IMR-90 (cell line): Measurements from ENCODE around the gene TM4SF5. TPM values are rescaled to one million over a fixed set of nuclear protein-coding genes. Genes with fewer than 3 reads are reported as not detected.

ENCODE experiments used
- ATAC-seq: fragments of 200-7000 bp; cut with Tn5 transposase; 2 replicates; pipeline ENCODE4 v1.9.1; 2020; ENCODE audit warnings: low read depth, mild to moderate bottlenecking, moderate library complexity
- BruUV-seq: library from RNA; stranded (reverse); fragments of 400-500 nt; replicated peaks from 2 replicates; lab custom pipeline; 2021; lab: Mats Ljungman, UMichigan
- CTCF ChIA-PET: fragments of 300-600 bp; formaldehyde crosslinking; extraction: SDS; loops from one replicate; lab custom pipeline; 2021; ENCODE audit warnings: antibody characterized with exemption; lab: Yijun Ruan, JAX
- POLR2A ChIA-PET: fragments of 300-600 bp; sonication (Branson Sonifier 250); formaldehyde crosslinking; loops from one replicate; lab custom pipeline; 2022; ENCODE audit warnings: antibody characterized with exemption; ENCODE audit not compliant: unreplicated experiment; lab: Charles Lee
- DNase-seq: peaks from one replicate; pipeline ENCODE4 v3.0.0; 2013
- H2AFZ ChIP-seq: replicated peaks from 2 replicates; pipeline ENCODE3; 2013; ENCODE audit warnings: low read length, mild to moderate bottlenecking; ENCODE audit not compliant: poor library complexity
- H2AK5ac ChIP-seq: 2 replicates; pipeline ENCODE4 v1.6.1; 2013; ENCODE audit warnings: low read depth, low read length, inconsistent platforms
- H2AK9ac ChIP-seq: replicated peaks from 2 replicates; pipeline ENCODE3; 2013; ENCODE audit warnings: mild to moderate bottlenecking, low read depth, low read length, moderate library complexity; ENCODE audit not compliant: poor library complexity
- H2BK120ac ChIP-seq: 2 replicates; pipeline ENCODE4 v1.6.1; 2013; ENCODE audit warnings: low read depth, low read length, inconsistent platforms
- H2BK15ac ChIP-seq: 3 replicates; pipeline ENCODE4 v1.6.1; 2013; ENCODE audit warnings: low read depth, low read length, inconsistent platforms
- H2BK20ac ChIP-seq: 2 replicates; pipeline ENCODE4 v1.6.1; 2013; ENCODE audit warnings: low read depth, mild to moderate bottlenecking, inconsistent platforms, low read length, moderate library complexity
- H2BK5ac ChIP-seq: 2 replicates; pipeline ENCODE4 v1.6.1; 2013; ENCODE audit warnings: mild to moderate bottlenecking, low read depth, low read length, inconsistent platforms; ENCODE audit not compliant: poor library complexity, severe bottlenecking
- H3K14ac ChIP-seq: replicated peaks from 2 replicates; pipeline ENCODE4 v1.6.1; 2013; ENCODE audit warnings: low read depth, low read length, inconsistent platforms
- H3K18ac ChIP-seq: 2 replicates; pipeline ENCODE4 v1.6.1; 2013; ENCODE audit warnings: low read depth, low read length, control low read depth
- H3K23ac ChIP-seq: 2 replicates; pipeline ENCODE4 v1.6.1; 2013; ENCODE audit warnings: low read depth, low read length, inconsistent platforms
- H3K27ac ChIP-seq: 2 replicates; pipeline ENCODE4 v1.5.1; 2013; ENCODE audit warnings: mild to moderate bottlenecking, control low read depth, low read length; ENCODE audit not compliant: insufficient read depth
- H3K27me3 ChIP-seq: 2 replicates; pipeline ENCODE4 v1.6.1; 2013; ENCODE audit warnings: low read length; ENCODE audit not compliant: control insufficient read depth, insufficient read depth
- H3K36me3 ChIP-seq: 2 replicates; pipeline ENCODE4 v1.6.1; 2013; ENCODE audit warnings: low read length, mixed read lengths; ENCODE audit not compliant: control insufficient read depth, insufficient read depth
- H3K4ac ChIP-seq: 2 replicates; pipeline ENCODE4 v1.6.1; 2013; ENCODE audit warnings: low read depth, low read length, inconsistent platforms
- H3K4me1 ChIP-seq: 2 replicates; pipeline ENCODE4 v1.6.1; 2013; ENCODE audit warnings: low read length, mixed read lengths; ENCODE audit not compliant: control insufficient read depth, insufficient read depth
- H3K4me2 ChIP-seq: 2 replicates; pipeline ENCODE4 v1.6.1; 2013; ENCODE audit warnings: low read depth, mild to moderate bottlenecking, control low read depth, low read length, moderate library complexity
- H3K4me3 ChIP-seq: 2 replicates; pipeline ENCODE4 v1.5.1; 2013; ENCODE audit warnings: low read depth, mild to moderate bottlenecking, control low read depth, low read length, moderate library complexity; ENCODE audit not compliant: insufficient read depth
- H3K56ac ChIP-seq: 2 replicates; pipeline ENCODE4 v1.6.1; 2013; ENCODE audit warnings: low read length, inconsistent platforms; ENCODE audit not compliant: insufficient read depth; ENCODE audit errors: extremely low read depth
- H3K79me1 ChIP-seq, 2 experiments: 2 replicates each; pipeline ENCODE4 v1.6.1; 2013; ENCODE audit warnings: low read length in 2 of 2, inconsistent platforms in 1 of 2, low read depth in 1 of 2
- H3K9ac ChIP-seq: 2 replicates; pipeline ENCODE4 v1.6.1; 2013; ENCODE audit warnings: low read depth, low read length, control low read depth
- H3K9me1 ChIP-seq: 2 replicates; pipeline ENCODE4 v1.6.1; 2013; ENCODE audit warnings: low read length, inconsistent platforms; ENCODE audit not compliant: insufficient read depth
- H3K9me3 ChIP-seq: 2 replicates; pipeline ENCODE4 v1.6.1; 2013; ENCODE audit warnings: low read length; ENCODE audit not compliant: control insufficient read depth, insufficient read depth
- H4K20me1 ChIP-seq: 2 replicates; pipeline ENCODE4 v1.6.1; 2013; ENCODE audit warnings: low read length, inconsistent platforms; ENCODE audit not compliant: insufficient read depth
- H4K5ac ChIP-seq: 2 replicates; pipeline ENCODE4 v1.6.1; 2013; ENCODE audit warnings: mild to moderate bottlenecking, low read depth, low read length, control low read depth
- H4K8ac ChIP-seq, 2 experiments: 2 replicates each; pipeline ENCODE4 v1.6.1; 2013; ENCODE audit warnings: low read depth in 2 of 2, low read length in 2 of 2, control low read depth in 1 of 2, inconsistent platforms in 1 of 2
- H4K91ac ChIP-seq: 2 replicates; pipeline ENCODE4 v1.6.1; 2013; ENCODE audit warnings: low read depth, low read length, inconsistent platforms; ENCODE audit not compliant: insufficient read depth
- BHLHE40 ChIP-seq: fragments of 150-350 bp; IDR thresholded peaks from 2 replicates; pipeline ENCODE4 v1.6.1; 2016; ENCODE audit warnings: mild to moderate bottlenecking, low read depth, low read length
- CEBPB ChIP-seq: IDR thresholded peaks from 2 replicates; pipeline ENCODE4 v1.6.1; 2012; ENCODE audit warnings: low read depth, low read length, improper control_type of control experiment
- CHD1 ChIP-seq: IDR thresholded peaks from 2 replicates; pipeline ENCODE4 v1.6.1; 2012; ENCODE audit warnings: low read depth, low read length, improper control_type of control experiment
- FOS ChIP-seq: fragments of 150-350 bp; IDR thresholded peaks from 2 replicates; pipeline ENCODE4 v1.6.1; 2016; ENCODE audit warnings: low read depth, low read length
- MAFK ChIP-seq: IDR thresholded peaks from 2 replicates; pipeline ENCODE4 v1.6.1; 2012; ENCODE audit warnings: low read depth, low read length, improper control_type of control experiment
- MAZ ChIP-seq: IDR thresholded peaks from 2 replicates; pipeline ENCODE4 v1.6.1; 2012; ENCODE audit warnings: low read depth, mild to moderate bottlenecking, low read length, improper control_type of control experiment, moderate library complexity, borderline replicate concordance
- MXI1 ChIP-seq: IDR thresholded peaks from 2 replicates; pipeline ENCODE4 v1.6.1; 2012; ENCODE audit warnings: low read depth, mild to moderate bottlenecking, low read length, moderate library complexity, borderline replicate concordance
- NFE2L2 ChIP-seq: fragments of 150-350 bp; IDR thresholded peaks from 2 replicates; pipeline ENCODE4 v1.6.1; 2016; ENCODE audit warnings: low read depth, mild to moderate bottlenecking, low read length
- POLR2A ChIP-seq: IDR thresholded peaks from 2 replicates; pipeline ENCODE4 v1.6.1; 2012; ENCODE audit warnings: mild to moderate bottlenecking, low read depth, low read length
- RAD21 ChIP-seq: IDR thresholded peaks from 2 replicates; pipeline ENCODE4 v1.6.1; 2012; ENCODE audit warnings: low read length, improper control_type of control experiment
- RCOR1 ChIP-seq: IDR thresholded peaks from 2 replicates; pipeline ENCODE4 v1.6.1; 2012; ENCODE audit warnings: mild to moderate bottlenecking, low read length, improper control_type of control experiment; ENCODE audit not compliant: insufficient replicate concordance
- RFX5 ChIP-seq: IDR thresholded peaks from 2 replicates; pipeline ENCODE4 v1.8.0; 2012; ENCODE audit warnings: low read depth, mild to moderate bottlenecking, low read length, moderate library complexity
- SMC3 ChIP-seq: fragments of 150-350 bp; IDR thresholded peaks from 2 replicates; pipeline ENCODE4 v1.6.1; 2016; ENCODE audit warnings: low read depth, mild to moderate bottlenecking, antibody characterized with exemption, low read length, moderate library complexity
- WGBS, 2 experiments: methylation state at CpG; one replicate each; pipeline versions ENCODE4 v1.1.5 to v1.1.7; 2013; ENCODE audit warnings: missing lambda C conversion rate in 2 of 2; ENCODE audit not compliant: insufficient read length in 1 of 2; ENCODE audit errors: extremely low coverage in 2 of 2; 5-methylcytosine and 5-hydroxymethylcytosine counted together
- dilution Hi-C: fragments of 300-500 bp; cut with HindIII; formaldehyde crosslinking; loops from one replicate; pipeline ENCODE4 v1.14.3; 2018; ENCODE audit warnings: low sequenced_read_pairs; ENCODE audit not compliant: unreplicated experiment
- in situ Hi-C: fragments of 300-500 bp; cut with MboI; formaldehyde crosslinking; loops from 3 replicates; pipeline ENCODE4 v1.14.3; 2019; ENCODE audit warnings: low sequenced_read_pairs, inconsistent platforms, mixed read lengths
- intact Hi-C: fragments of 100-400 bp; cut with micrococcal nuclease; formaldehyde crosslinking; loops from 2 replicates; pipeline ENCODE4 v1.10.0; 2022
- polyA plus RNA-seq, 3 experiments: library from polyadenylated mRNA; depleted of rRNA; stranded (reverse); fragments of >200 nt; gene quantifications; 2 replicates each; pipeline ENCODE4 v1.2.3, GENCODE V29; 2012; ENCODE audit warnings: low replicate concordance in 1 of 3
- total RNA-seq: library from RNA; depleted of rRNA; stranded (reverse); fragments of >200 nt; gene quantifications from 2 replicates; pipeline ENCODE4 v1.2.3, GENCODE V29; 2012
- TF ChIP-seq, protein P1 (sequence below): conservative IDR thresholded peaks from 2 replicates; pipeline ENCODE4 v1.5.1; 2012; ENCODE audit warnings: mild to moderate bottlenecking, low read depth, low read length, improper control_type of control experiment
- TF ChIP-seq, protein P2 (sequence below): fragments of 150-350 bp; IDR thresholded peaks from 2 replicates; pipeline ENCODE4 v1.6.1; 2017; ENCODE audit warnings: mild to moderate bottlenecking, antibody characterized with exemption, low read length, low read depth
- TF ChIP-seq, protein P3 (sequence below): fragments of 150-350 bp; IDR thresholded peaks from 2 replicates; pipeline ENCODE4 v1.6.1; 2016; ENCODE audit warnings: low read depth, mild to moderate bottlenecking, low read length, moderate library complexity, borderline replicate concordance

The TM4SF5 gene
- total and polyA plus RNA-seq, 2 of the 4 experiments (the other 2 are of a cell fraction), result not detected

DNA sequence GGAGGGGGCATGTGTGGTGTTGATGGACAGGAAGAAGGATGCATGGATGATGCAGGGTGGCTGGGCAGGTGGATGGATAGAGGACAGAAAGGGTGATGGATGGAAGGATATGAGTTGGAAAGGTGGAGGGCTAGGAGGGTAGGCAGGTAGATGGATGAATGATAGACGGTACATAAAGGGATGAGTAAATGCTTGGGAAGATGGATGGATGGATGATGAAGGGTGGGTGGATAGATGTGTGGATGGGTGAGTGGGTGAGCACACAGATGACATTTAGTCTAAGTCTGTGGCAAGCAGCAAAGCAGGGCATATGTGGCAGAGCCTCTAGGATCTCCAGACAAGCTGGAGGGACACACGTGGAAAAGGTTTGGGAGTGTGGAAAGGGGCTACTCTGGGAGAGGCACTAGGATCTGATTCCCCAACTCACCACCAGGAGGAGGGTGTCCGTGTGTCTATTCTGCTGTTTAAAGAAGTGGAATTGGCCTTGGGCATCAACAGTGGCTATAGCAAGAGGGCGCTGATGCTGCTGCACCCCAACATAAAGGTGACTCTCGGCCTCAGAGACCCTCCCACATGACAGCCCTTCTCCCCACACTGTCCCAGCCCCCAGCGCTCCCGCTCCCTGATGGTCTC lies 43.5 kb downstream of the TM4SF5 start:
- Histone ChIP-seq H2AK9ac (no peak overlapping the region), H4K8ac (no peak overlapping the region), H2BK5ac (no peak overlapping the region), H3K27ac (no peak overlapping the region), H3K56ac (no peak overlapping the region), H2AFZ (no peak overlapping the region), H3K79me1 (no peaks in the 10 kb centered on the region; a peak in 1 of 4 replicates), H3K4me1 (no peaks in the 10 kb centered on the region), H4K5ac (no peak overlapping the region), H4K91ac (no peak overlapping the region), H2BK15ac (no peak overlapping the region), H3K36me3 (peaks cover 47% of the 10 kb centered on the region), H3K9me1 (0 out of 2 replicates have a peak, but pooled peaks cover 4% of the 10 kb centered on the region), H3K9ac (no peak overlapping the region), H3K14ac (no peak overlapping the region), H2BK120ac (no peak overlapping the region), H3K18ac (no peak overlapping the region), H3K4me2 (no peak overlapping the region), H3K4ac (no peak overlapping the region), H3K27me3 (no peaks in the 10 kb centered on the region), H3K4me3 (no peak overlapping the region), H3K9me3 (no peaks in the 10 kb centered on the region), H2BK20ac (no peak overlapping the region), H4K20me1 (peaks cover 11% of the 10 kb centered on the region), H3K23ac (no peak overlapping the region), H2AK5ac (no peak overlapping the region)
- TF ChIP-seq POLR2A, result no peak
- TF ChIP-seq RAD21, result no peak
- TF ChIP-seq RFX5, result no peak
- TF ChIP-seq CEBPB, result no peak
- no peak for TF ChIP-seq BHLHE40
- TF ChIP-seq SMC3, result no peak; the same call in 1 of the 2 replicates
- TF ChIP-seq, protein P1, sequence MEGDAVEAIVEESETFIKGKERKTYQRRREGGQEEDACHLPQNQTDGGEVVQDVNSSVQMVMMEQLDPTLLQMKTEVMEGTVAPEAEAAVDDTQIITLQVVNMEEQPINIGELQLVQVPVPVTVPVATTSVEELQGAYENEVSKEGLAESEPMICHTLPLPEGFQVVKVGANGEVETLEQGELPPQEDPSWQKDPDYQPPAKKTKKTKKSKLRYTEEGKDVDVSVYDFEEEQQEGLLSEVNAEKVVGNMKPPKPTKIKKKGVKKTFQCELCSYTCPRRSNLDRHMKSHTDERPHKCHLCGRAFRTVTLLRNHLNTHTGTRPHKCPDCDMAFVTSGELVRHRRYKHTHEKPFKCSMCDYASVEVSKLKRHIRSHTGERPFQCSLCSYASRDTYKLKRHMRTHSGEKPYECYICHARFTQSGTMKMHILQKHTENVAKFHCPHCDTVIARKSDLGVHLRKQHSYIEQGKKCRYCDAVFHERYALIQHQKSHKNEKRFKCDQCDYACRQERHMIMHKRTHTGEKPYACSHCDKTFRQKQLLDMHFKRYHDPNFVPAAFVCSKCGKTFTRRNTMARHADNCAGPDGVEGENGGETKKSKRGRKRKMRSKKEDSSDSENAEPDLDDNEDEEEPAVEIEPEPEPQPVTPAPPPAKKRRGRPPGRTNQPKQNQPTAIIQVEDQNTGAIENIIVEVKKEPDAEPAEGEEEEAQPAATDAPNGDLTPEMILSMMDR, result no peak
- TF ChIP-seq MAZ, result no peak
- TF ChIP-seq RCOR1, result no peak
- no peak for TF ChIP-seq CHD1
- TF ChIP-seq, protein P2, sequence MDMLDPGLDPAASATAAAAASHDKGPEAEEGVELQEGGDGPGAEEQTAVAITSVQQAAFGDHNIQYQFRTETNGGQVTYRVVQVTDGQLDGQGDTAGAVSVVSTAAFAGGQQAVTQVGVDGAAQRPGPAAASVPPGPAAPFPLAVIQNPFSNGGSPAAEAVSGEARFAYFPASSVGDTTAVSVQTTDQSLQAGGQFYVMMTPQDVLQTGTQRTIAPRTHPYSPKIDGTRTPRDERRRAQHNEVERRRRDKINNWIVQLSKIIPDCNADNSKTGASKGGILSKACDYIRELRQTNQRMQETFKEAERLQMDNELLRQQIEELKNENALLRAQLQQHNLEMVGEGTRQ, result no peak
- TF ChIP-seq MXI1, result no peak
- TF ChIP-seq FOS, result no peak
- TF ChIP-seq NFE2L2, result no peak
- TF ChIP-seq MAFK, result no peak
- TF ChIP-seq, protein P3, sequence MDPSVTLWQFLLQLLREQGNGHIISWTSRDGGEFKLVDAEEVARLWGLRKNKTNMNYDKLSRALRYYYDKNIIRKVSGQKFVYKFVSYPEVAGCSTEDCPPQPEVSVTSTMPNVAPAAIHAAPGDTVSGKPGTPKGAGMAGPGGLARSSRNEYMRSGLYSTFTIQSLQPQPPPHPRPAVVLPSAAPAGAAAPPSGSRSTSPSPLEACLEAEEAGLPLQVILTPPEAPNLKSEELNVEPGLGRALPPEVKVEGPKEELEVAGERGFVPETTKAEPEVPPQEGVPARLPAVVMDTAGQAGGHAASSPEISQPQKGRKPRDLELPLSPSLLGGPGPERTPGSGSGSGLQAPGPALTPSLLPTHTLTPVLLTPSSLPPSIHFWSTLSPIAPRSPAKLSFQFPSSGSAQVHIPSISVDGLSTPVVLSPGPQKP, result no peak
- POLR2A ChIA-PET, result no interaction called here
- dilution Hi-C loops, result no loop called here
- intact Hi-C loops, result no loop called here
- no TSS peak for BruUV-seq
- in situ Hi-C loops, result no loop called here
- DNase-seq (no peak), ATAC-seq (no peak)
- CTCF ChIA-PET, result no interaction called here
- WGBS, 2 experiments, result 100% methylated on average over 3 of the region's 7 CpGs; no CpG with 5 or more reads in 1 of the 2 experiments
